HG03520 (cell line): Measurements from ENCODE around the gene ROS1.
"Not testable (repeated sequence)": the region's sequence is repeated elsewhere in the genome, so short reads cannot be mapped to it uniquely, and the experiment has no call there.

ENCODE experiments used
- ATAC-seq: cut with Tn5 transposase; IDR thresholded peaks from one replicate; pipeline ENCODE4 v1.9.1; 2021; ENCODE audit warnings: mild to moderate bottlenecking, moderate library complexity; ENCODE audit not compliant: unreplicated experiment

ROS1 gene

DNA sequence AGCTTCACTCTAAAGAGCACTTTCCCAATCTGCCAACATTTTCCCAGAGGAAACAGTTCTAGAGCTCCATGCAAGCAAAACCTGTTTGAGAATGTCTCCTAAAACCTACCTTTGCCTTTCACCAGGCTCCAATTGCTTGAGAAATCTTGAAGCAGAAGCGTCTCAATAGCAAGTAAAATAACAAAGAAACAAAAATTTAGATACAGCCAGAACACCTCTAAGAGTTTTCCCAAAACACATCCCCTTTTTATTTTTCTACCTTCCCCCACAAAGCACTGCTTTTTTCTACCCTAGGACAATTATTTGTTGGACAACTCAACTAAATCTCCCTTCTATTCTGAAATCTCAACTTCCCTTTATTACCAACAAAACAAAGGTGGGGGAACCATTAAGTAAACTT is 156.8 kb downstream of the ROS1 start:
- no peak for ATAC-seq

DNA sequence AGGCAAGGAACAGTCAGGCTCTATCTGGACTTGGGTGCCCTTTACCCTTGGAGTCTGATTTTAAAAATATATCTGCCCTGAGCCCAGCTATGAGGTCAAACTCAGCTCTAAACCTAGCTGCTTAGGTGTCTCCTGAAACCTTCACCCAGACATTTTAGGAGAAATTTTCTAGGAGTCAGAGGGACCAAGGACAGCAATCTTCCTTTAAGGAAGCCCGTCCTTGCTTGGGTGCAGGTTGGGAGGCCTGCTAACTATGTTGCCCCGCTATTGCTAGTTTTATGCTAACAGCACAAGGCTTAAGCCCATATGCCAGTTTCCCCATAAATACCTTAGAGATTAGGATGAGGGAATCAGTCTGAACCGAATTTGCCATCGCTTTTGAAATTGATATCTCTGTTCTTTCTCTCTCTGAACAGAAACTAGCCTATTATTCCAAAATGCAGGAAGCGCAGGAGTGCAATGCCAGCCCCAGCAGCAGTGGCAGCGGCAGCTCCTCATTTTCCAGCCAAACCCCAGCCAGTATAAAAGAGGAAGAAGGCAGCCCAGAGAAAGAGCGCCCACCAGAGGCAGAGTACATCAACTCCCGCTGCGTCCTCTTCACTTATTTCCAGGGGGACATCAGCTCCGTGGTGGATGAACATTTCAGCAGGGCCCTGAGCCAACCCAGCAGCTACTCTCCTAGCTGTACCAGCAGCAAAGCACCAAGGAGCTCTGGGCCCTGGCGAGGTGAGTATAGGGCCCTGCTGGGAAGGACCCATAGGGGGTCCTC is 157.8 kb downstream of the ROS1 start:
- ATAC-seq: no peak

DNA sequence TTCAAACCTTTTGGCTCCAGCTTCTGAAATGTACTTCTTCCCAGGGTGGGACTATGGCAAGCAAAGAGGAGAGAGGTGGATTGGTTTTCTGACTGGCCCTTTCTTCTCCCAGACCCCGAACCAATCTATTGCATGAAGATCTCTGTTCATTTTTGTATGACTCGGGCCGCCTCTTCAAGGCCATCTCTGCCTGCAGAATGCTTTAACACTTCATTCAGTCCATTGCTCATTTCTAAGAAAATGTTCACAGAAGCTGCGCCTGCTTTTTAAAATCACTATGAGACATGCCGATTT is 158.7 kb downstream of the ROS1 start:
- ATAC-seq: no peak

DNA sequence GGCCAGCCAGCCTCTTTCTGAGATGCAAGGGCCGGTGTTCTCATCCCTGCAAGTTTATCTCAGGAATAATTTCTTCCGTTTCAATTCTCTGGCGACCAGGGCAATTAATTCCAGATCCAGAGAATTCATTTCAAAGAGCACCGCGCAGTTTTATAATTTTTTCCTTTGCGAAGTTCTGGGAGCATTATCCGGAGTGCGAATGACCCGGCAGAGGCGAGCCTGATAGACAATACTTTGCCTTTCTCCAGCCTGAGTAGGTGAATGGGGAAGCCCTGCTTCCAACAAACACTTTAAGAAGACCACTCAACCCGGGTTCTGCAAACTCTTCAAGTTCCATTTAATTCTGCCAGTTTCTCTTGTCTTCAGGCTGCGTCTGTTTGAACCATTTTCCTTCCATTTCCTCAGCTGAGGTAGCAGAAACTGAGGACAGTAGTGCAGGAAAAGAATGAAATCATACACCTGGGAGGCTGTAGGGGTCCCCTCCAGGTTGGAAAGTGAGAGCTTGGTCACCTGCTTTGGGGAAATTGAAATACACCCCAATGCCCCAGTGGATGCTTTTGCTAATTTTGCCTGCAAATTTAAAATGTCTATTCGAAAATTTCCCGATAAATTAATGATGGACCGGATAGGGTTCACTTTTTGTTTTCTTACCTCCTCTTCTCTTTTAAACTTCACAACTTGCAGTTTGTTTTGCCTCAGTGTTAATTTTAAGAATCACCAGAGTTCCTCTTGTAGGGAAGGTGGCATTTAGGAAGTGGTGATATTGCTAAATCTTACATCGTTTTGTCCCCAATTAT is 159.3 kb downstream of the ROS1 start:
- no peak for ATAC-seq

- no peak for ATAC-seq
These were observed 160.1 kb downstream of the ROS1 start, which contains the start of gene VGLL2 for GRCh38 chr6:117265410-117266256. TSS of gene VGLL2 (plus strand) at chr6:117265558. CDS start at chr6:117265764, 206 bp downstream.

DNA sequence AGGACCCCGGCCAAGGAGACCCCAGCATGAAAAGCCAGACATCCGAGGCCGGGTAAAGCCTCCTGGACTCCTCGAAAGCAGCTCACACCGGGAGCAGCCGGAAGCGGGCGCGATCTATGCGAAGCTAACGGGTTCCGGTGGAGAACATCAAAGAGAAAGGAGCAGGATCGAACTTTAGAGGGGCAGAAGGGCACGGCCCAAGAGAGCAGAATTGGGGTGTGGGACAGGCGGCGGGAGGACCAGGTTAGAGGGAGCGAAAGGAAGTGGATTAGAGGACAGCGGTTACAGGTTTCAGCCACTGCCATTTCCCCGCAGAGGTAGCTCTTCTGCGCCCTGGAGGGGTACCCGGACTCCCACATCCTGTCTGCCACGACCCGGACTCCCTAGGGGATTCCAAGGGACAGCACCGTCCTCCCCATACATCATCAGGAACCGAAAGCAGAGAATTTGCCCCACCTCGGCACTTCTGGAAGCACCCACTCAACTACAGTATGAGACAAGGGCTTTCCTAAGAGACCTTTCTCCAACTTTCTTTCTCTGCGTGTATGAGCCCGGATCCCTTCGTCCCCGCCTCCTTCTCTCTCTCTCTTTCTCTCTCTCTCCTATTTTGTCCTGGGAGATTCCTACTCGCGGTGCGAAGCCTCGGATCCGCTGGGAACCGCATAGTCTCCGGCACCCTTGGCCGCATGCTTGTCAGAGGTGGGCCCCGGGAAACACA is 160.9 kb downstream of the ROS1 start:
- ATAC-seq: peak; percentile 37

DNA sequence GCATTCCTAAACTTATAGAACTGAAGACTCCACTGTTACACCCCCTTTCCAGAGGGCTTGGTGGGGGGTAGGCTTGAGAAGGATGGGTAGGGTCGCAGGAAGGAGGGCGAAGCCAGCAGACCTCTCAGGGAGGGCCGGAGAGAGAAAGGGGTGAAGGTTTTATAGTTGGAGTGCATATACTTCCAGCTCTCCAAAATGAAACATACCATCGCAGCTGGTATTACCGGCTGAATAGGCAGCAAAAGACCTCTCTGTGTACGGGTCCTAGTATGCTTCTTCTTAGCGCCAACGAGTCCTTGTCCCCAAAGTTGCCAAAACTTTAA is 161.4 kb downstream of the ROS1 start:
- no peak for ATAC-seq

- no peak for ATAC-seq
These were observed 162.3 kb downstream of the ROS1 start for GRCh38 chr6:117263353-117263927.

- ATAC-seq: no peak
These were observed 162.9 kb downstream of the ROS1 start for GRCh38 chr6:117262799-117263198.

- no peak for ATAC-seq
These were observed 172.0 kb downstream of the ROS1 start for GRCh38 chr6:117253785-117254184.

- ATAC-seq: not testable (repeated sequence)
These were observed 180.8 kb downstream of the ROS1 start for GRCh38 chr6:117244979-117245378.

GRCh38 chr6:117244571-117244970 is 181.2 kb downstream of the ROS1 start:
- ATAC-seq: not testable (repeated sequence)
